GM23338 (cell line): ENCODE results near the gene SIRPA. TPM values are rescaled to one million over a fixed set of nuclear protein-coding genes. Genes with fewer than 3 reads are reported as not detected.

Experiments
- ATAC-seq: fragments of 200-7000 bp; cut with Tn5 transposase; 3 replicates; pipeline ENCODE4 v1.9.1; 2020
- DNase-seq: peaks from one replicate; pipeline ENCODE4 v3.0.0-alpha.2; 2015; ENCODE audit warnings: low spot score
- H2AFZ ChIP-seq: fragments of 200-600 bp; sonication (generic); 2 replicates; pipeline ENCODE4 v1.8.0; 2016; ENCODE audit warnings: antibody characterized with exemption, mild to moderate bottlenecking, moderate library complexity
- H3F3A ChIP-seq: fragments of 200-600 bp; sonication (generic); replicated peaks from 2 replicates; pipeline ENCODE4 v1.8.0; 2017; ENCODE audit warnings: antibody characterized with exemption, mixed run types, low read depth
- H3K27ac ChIP-seq: fragments of 200-600 bp; sonication (generic); 2 replicates; pipeline ENCODE4 v1.6.1; 2016; ENCODE audit warnings: low read depth
- H3K27me3 ChIP-seq: fragments of 200-600 bp; sonication (generic); 2 replicates; pipeline ENCODE4 v1.8.0; 2016; ENCODE audit warnings: mild to moderate bottlenecking, mixed run types, moderate library complexity; ENCODE audit not compliant: insufficient read depth
- H3K36me3 ChIP-seq: fragments of 200-600 bp; sonication (generic); 2 replicates; pipeline ENCODE4 v1.8.0; 2016; ENCODE audit warnings: mild to moderate bottlenecking; ENCODE audit not compliant: insufficient read depth
- H3K4me1 ChIP-seq: fragments of 200-600 bp; sonication (generic); 2 replicates; pipeline ENCODE4 v1.8.0; 2016; ENCODE audit warnings: mild to moderate bottlenecking, moderate library complexity; ENCODE audit not compliant: insufficient read depth
- H3K4me2 ChIP-seq: fragments of 200-600 bp; sonication (generic); 2 replicates; pipeline ENCODE4 v1.7.1; 2017; ENCODE audit warnings: mixed run types
- H3K4me3 ChIP-seq: fragments of 200-600 bp; sonication (generic); 2 replicates; pipeline ENCODE4 v1.6.1; 2016; ENCODE audit warnings: mixed run types
- H3K79me2 ChIP-seq: fragments of 200-600 bp; sonication (generic); replicated peaks from 2 replicates; pipeline ENCODE4 v1.8.0; 2017; ENCODE audit warnings: mild to moderate bottlenecking; ENCODE audit not compliant: insufficient read depth
- H3K9me2 ChIP-seq: fragments of 200-600 bp; sonication (generic); 2 replicates; pipeline ENCODE4 v1.8.0; 2017; ENCODE audit not compliant: insufficient read depth
- H4K20me1 ChIP-seq: fragments of 200-600 bp; sonication (generic); replicated peaks from 2 replicates; pipeline ENCODE4 v1.8.0; 2017; ENCODE audit warnings: mild to moderate bottlenecking; ENCODE audit not compliant: insufficient read depth
- H3K27ac Mint-ChIP-seq: 2 replicates; pipeline ENCODE4 v1.8.0; 2020; ENCODE audit warnings: inconsistent platforms, mild to moderate bottlenecking, moderate library complexity, mixed read lengths
- H3K27me3 Mint-ChIP-seq: 3 replicates; pipeline ENCODE4 v1.8.0; 2022; ENCODE audit warnings: low read depth, mild to moderate bottlenecking, moderate library complexity, mixed read lengths, inconsistent platforms; ENCODE audit not compliant: insufficient read depth, poor library complexity
- H3K36me3 Mint-ChIP-seq: 3 replicates; pipeline ENCODE4 v1.8.0; 2021; ENCODE audit warnings: low read depth, mild to moderate bottlenecking, inconsistent platforms, moderate library complexity, mixed read lengths
- H3K4me1 Mint-ChIP-seq: 3 replicates; pipeline ENCODE4 v1.8.0; 2020; ENCODE audit warnings: mild to moderate bottlenecking, inconsistent platforms, mixed read lengths
- H3K4me3 Mint-ChIP-seq: 3 replicates; pipeline ENCODE4 v1.8.0; 2021; ENCODE audit warnings: moderate library complexity, mild to moderate bottlenecking, inconsistent platforms, mixed read lengths
- H3K9me3 Mint-ChIP-seq: 3 replicates; pipeline ENCODE4 v1.8.0; 2020; ENCODE audit warnings: moderate library complexity, mild to moderate bottlenecking, inconsistent platforms, mixed read lengths
- CREB1 ChIP-seq: fragments of 250-450 bp; sonication (Bioruptor Pico); IDR thresholded peaks from 2 replicates; pipeline ENCODE4 v1.5.0; 2020; ENCODE audit warnings: low read depth, mild to moderate bottlenecking, moderate library complexity
- EZH2 ChIP-seq: fragments of 200-600 bp; sonication (generic); IDR thresholded peaks from one replicate; pipeline ENCODE4 v1.8.0; 2017; ENCODE audit warnings: antibody characterized with exemption, mild to moderate bottlenecking, low read depth; ENCODE audit not compliant: unreplicated experiment
- EZH2phosphoT487 ChIP-seq: fragments of 200-600 bp; sonication (generic); IDR thresholded peaks from one replicate; pipeline ENCODE4 v1.8.1; 2018; ENCODE audit warnings: antibody characterized with exemption; ENCODE audit not compliant: unreplicated experiment
- JUNB ChIP-seq: IDR thresholded peaks from one replicate; pipeline ENCODE4 v1.6.1; 2016; ENCODE audit warnings: antibody characterized with exemption; ENCODE audit not compliant: unreplicated experiment
- NANOG ChIP-seq: IDR thresholded peaks from 2 replicates; pipeline ENCODE4 v1.6.1; 2016; ENCODE audit warnings: antibody characterized with exemption, borderline replicate concordance
- POLR2AphosphoS5 ChIP-seq: IDR thresholded peaks from 2 replicates; pipeline ENCODE4 v1.6.1; 2016; ENCODE audit warnings: antibody characterized with exemption, low read depth
- STAT1 ChIP-seq: IDR thresholded peaks from one replicate; pipeline ENCODE4 v1.6.1; 2016; ENCODE audit warnings: antibody characterized with exemption; ENCODE audit not compliant: unreplicated experiment
- ZNF114 ChIP-seq: fragments of 250-450 bp; sonication (Bioruptor Pico); IDR thresholded peaks from 2 replicates; pipeline ENCODE4 v1.5.0; 2020; ENCODE audit warnings: mild to moderate bottlenecking, moderate library complexity
- ZNF331 ChIP-seq: fragments of 250-450 bp; sonication (Bioruptor Pico); IDR thresholded peaks from 2 replicates; pipeline ENCODE4 v1.5.0; 2020; ENCODE audit warnings: low read depth, mild to moderate bottlenecking, moderate library complexity
- polyA plus RNA-seq: library from polyadenylated mRNA; unstranded; fragments of >200 nt; fragmentation: Nextera tagmentation; extraction: Ambion mirVana; gene quantifications from 2 replicates; pipeline ENCODE4 v1.2.1, GENCODE V29; 2016
- total RNA-seq: library from RNA; depleted of rRNA; stranded (reverse); fragments of >200 nt; shearing (Covaris generic); gene quantifications from 2 replicates; pipeline ENCODE4 v1.2.3, GENCODE V29; 2014
- TF ChIP-seq, protein P1 (sequence below): fragments of 250-450 bp; sonication (Bioruptor Pico); IDR thresholded peaks from 2 replicates; pipeline ENCODE4 v1.5.0; 2020; ENCODE audit warnings: mild to moderate bottlenecking, moderate library complexity
- TF ChIP-seq, protein P2 (sequence below), 2 experiments: fragments of 200-600 bp in 1 of 2; sonication (generic) in 1 of 2; conservative IDR thresholded peaks; 2 replicates each; pipeline versions ENCODE4 v1.5.1 to v1.6.1; 2016 to 2017; ENCODE audit warnings: antibody characterized with exemption in 2 of 2, low read depth in 2 of 2, mild to moderate bottlenecking in 2 of 2, moderate library complexity in 1 of 2
- TF ChIP-seq, protein P3 (sequence below): IDR thresholded peaks from one replicate; pipeline ENCODE4 v1.6.1; 2018; ENCODE audit warnings: antibody characterized with exemption; ENCODE audit not compliant: unreplicated experiment
- TF ChIP-seq, protein P4 (sequence below): IDR thresholded peaks from 2 replicates; pipeline ENCODE4 v1.6.1; 2016; ENCODE audit warnings: antibody characterized with exemption

Gene SIRPA
- total and polyA plus RNA-seq, 2 experiments from 2014 or later = 1.2 to 2.9 TPM

DNA sequence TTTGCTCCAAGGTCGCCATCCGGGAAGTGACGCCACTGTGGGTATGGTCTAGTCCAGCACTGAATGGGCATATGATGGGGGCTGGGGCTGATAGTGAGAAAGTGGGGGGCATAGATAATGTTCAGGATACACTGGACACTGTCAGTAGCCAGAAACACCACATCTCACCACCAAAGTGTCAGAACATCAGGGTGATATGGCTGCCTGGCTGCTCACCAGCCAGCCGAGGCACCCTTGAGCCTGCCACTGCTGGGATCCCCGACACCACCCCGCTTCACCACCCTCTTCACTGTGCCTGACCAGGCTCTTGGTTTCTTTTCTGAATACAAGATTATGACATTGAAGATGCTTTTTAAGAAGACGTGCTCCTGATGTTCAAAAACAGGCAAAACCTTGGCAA is 46.9 kb downstream of the SIRPA start:
- Histone ChIP-seq H3F3A (no peaks in the 10 kb centered on the region), H3K4me3 (no peak overlapping the region), H3K4me2 (no peak overlapping the region), H3K27ac (no peak overlapping the region), H3K27me3 (peaks cover 26% of the 10 kb centered on the region), H3K36me3 (no peaks in the 10 kb centered on the region), H3K79me2 (no peaks in the 10 kb centered on the region), H3K4me1 (peaks cover 9% of the 10 kb centered on the region; the same call in 1 of the 2 replicates), H2AFZ (no peak overlapping the region), H4K20me1 (no peaks in the 10 kb centered on the region), H3K9me2 (no peaks in the 10 kb centered on the region)
- H3K4me3 Mint-ChIP-seq = no peak overlapping the region
- H3K36me3 Mint-ChIP-seq = peaks cover 3% of the 10 kb centered on the region; the same call in 1 of the 3 replicates
- ATAC-seq (no peak), DNase-seq (no peak)
- TF ChIP-seq ZNF114 (CRISPR knock-in tag) = no peak
- no peak for TF ChIP-seq JUNB
- TF ChIP-seq NANOG = no peak
- no peak for TF ChIP-seq STAT1
- TF ChIP-seq ZNF331 (CRISPR knock-in tag) = no peak
- TF ChIP-seq EZH2 = no peak
- TF ChIP-seq, protein P1, sequence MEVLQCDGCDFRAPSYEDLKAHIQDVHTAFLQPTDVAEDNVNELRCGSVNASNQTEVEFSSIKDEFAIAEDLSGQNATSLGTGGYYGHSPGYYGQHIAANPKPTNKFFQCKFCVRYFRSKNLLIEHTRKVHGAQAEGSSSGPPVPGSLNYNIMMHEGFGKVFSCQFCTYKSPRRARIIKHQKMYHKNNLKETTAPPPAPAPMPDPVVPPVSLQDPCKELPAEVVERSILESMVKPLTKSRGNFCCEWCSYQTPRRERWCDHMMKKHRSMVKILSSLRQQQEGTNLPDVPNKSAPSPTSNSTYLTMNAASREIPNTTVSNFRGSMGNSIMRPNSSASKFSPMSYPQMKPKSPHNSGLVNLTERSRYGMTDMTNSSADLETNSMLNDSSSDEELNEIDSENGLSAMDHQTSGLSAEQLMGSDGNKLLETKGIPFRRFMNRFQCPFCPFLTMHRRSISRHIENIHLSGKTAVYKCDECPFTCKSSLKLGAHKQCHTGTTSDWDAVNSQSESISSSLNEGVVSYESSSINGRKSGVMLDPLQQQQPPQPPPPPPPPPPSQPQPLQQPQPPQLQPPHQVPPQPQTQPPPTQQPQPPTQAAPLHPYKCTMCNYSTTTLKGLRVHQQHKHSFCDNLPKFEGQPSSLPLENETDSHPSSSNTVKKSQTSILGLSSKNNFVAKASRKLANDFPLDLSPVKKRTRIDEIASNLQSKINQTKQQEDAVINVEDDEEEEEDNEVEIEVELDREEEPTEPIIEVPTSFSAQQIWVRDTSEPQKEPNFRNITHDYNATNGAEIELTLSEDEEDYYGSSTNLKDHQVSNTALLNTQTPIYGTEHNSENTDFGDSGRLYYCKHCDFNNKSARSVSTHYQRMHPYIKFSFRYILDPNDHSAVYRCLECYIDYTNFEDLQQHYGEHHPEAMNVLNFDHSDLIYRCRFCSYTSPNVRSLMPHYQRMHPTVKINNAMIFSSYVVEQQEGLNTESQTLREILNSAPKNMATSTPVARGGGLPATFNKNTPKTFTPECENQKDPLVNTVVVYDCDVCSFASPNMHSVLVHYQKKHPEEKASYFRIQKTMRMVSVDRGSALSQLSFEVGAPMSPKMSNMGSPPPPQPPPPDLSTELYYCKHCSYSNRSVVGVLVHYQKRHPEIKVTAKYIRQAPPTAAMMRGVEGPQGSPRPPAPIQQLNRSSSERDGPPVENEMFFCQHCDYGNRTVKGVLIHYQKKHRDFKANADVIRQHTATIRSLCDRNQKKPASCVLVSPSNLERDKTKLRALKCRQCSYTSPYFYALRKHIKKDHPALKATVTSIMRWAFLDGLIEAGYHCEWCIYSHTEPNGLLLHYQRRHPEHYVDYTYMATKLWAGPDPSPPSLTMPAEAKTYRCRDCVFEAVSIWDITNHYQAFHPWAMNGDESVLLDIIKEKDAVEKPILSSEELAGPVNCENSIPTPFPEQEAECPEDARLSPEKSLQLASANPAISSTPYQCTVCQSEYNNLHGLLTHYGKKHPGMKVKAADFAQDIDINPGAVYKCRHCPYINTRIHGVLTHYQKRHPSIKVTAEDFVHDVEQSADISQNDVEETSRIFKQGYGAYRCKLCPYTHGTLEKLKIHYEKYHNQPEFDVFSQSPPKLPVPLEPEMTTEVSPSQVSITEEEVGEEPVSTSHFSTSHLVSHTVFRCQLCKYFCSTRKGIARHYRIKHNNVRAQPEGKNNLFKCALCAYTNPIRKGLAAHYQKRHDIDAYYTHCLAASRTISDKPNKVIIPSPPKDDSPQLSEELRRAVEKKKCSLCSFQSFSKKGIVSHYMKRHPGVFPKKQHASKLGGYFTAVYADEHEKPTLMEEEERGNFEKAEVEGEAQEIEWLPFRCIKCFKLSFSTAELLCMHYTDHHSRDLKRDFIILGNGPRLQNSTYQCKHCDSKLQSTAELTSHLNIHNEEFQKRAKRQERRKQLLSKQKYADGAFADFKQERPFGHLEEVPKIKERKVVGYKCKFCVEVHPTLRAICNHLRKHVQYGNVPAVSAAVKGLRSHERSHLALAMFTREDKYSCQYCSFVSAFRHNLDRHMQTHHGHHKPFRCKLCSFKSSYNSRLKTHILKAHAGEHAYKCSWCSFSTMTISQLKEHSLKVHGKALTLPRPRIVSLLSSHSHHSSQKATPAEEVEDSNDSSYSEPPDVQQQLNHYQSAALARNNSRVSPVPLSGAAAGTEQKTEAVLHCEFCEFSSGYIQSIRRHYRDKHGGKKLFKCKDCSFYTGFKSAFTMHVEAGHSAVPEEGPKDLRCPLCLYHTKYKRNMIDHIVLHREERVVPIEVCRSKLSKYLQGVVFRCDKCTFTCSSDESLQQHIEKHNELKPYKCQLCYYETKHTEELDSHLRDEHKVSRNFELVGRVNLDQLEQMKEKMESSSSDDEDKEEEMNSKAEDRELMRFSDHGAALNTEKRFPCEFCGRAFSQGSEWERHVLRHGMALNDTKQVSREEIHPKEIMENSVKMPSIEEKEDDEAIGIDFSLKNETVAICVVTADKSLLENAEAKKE (CRISPR knock-in tag) = no peak
- TF ChIP-seq, protein P2, sequence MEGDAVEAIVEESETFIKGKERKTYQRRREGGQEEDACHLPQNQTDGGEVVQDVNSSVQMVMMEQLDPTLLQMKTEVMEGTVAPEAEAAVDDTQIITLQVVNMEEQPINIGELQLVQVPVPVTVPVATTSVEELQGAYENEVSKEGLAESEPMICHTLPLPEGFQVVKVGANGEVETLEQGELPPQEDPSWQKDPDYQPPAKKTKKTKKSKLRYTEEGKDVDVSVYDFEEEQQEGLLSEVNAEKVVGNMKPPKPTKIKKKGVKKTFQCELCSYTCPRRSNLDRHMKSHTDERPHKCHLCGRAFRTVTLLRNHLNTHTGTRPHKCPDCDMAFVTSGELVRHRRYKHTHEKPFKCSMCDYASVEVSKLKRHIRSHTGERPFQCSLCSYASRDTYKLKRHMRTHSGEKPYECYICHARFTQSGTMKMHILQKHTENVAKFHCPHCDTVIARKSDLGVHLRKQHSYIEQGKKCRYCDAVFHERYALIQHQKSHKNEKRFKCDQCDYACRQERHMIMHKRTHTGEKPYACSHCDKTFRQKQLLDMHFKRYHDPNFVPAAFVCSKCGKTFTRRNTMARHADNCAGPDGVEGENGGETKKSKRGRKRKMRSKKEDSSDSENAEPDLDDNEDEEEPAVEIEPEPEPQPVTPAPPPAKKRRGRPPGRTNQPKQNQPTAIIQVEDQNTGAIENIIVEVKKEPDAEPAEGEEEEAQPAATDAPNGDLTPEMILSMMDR (conservative IDR thresholded peaks at IDR 0.05; ENCODE audit: low read depth in 2 of 2) = no peak
- TF ChIP-seq CREB1 = no peak
- TF ChIP-seq, protein P3, sequence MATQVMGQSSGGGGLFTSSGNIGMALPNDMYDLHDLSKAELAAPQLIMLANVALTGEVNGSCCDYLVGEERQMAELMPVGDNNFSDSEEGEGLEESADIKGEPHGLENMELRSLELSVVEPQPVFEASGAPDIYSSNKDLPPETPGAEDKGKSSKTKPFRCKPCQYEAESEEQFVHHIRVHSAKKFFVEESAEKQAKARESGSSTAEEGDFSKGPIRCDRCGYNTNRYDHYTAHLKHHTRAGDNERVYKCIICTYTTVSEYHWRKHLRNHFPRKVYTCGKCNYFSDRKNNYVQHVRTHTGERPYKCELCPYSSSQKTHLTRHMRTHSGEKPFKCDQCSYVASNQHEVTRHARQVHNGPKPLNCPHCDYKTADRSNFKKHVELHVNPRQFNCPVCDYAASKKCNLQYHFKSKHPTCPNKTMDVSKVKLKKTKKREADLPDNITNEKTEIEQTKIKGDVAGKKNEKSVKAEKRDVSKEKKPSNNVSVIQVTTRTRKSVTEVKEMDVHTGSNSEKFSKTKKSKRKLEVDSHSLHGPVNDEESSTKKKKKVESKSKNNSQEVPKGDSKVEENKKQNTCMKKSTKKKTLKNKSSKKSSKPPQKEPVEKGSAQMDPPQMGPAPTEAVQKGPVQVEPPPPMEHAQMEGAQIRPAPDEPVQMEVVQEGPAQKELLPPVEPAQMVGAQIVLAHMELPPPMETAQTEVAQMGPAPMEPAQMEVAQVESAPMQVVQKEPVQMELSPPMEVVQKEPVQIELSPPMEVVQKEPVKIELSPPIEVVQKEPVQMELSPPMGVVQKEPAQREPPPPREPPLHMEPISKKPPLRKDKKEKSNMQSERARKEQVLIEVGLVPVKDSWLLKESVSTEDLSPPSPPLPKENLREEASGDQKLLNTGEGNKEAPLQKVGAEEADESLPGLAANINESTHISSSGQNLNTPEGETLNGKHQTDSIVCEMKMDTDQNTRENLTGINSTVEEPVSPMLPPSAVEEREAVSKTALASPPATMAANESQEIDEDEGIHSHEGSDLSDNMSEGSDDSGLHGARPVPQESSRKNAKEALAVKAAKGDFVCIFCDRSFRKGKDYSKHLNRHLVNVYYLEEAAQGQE = no peak
- no peak for TF ChIP-seq EZH2phosphoT487
- no peak for TF ChIP-seq POLR2AphosphoS5
- TF ChIP-seq, protein P4, sequence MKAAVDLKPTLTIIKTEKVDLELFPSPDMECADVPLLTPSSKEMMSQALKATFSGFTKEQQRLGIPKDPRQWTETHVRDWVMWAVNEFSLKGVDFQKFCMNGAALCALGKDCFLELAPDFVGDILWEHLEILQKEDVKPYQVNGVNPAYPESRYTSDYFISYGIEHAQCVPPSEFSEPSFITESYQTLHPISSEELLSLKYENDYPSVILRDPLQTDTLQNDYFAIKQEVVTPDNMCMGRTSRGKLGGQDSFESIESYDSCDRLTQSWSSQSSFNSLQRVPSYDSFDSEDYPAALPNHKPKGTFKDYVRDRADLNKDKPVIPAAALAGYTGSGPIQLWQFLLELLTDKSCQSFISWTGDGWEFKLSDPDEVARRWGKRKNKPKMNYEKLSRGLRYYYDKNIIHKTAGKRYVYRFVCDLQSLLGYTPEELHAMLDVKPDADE = no peak
- H3K4me1 Mint-ChIP-seq = peaks cover 17% of the 10 kb centered on the region
- no peak overlapping the region for H3K27ac Mint-ChIP-seq
- H3K27me3 Mint-ChIP-seq = peaks cover 25% of the 10 kb centered on the region
- H3K9me3 Mint-ChIP-seq = no peaks in the 10 kb centered on the region
